Erythroblast (primary cell): ENCODE results near the gene TRIM54.

ENCODE experiments used
- GATA1 ChIP-seq: IDR thresholded peaks from 2 replicates; pipeline ENCODE4 v1.6.1; 2011; ENCODE audit warnings: low read depth, mild to moderate bottlenecking, control low read depth, low read length, moderate library complexity
- POLR2A ChIP-seq: IDR thresholded peaks from 2 replicates; pipeline ENCODE4 v1.6.1; 2011; ENCODE audit warnings: mild to moderate bottlenecking, low read length

GRCh38 chr2:27303093-27304025, 21.1 kb downstream of the TRIM54 start:
- no peak for TF ChIP-seq POLR2A
- TF ChIP-seq GATA1: no peak
